K562 (cell line): ENCODE results near the gene MAPT. TPM values are rescaled to one million over a fixed set of nuclear protein-coding genes. Genes with fewer than 3 reads are reported as not detected.

Source experiments
- JUNB ChIP-seq: fragments of 450-650 bp; formaldehyde crosslinking; conservative IDR thresholded peaks from 2 replicates; pipeline ENCODE4 v1.4.0; 2020; ENCODE audit warnings: mild to moderate bottlenecking
- LARP7 ChIP-seq: fragments of 450-650 bp; IDR thresholded peaks from 2 replicates; pipeline ENCODE4 v1.6.1; 2016
- ZKSCAN1 ChIP-seq: fragments of 150-350 bp; IDR thresholded peaks from 2 replicates; pipeline ENCODE4 v1.6.1; 2016; ENCODE audit warnings: low read depth, low read length
- polyA plus RNA-seq, 8 experiments: library from polyadenylated mRNA; depleted of rRNA in 4 of 8; stranded (reverse) in 5 of 8; unstranded in 3 of 8; fragments of >200 nt; fragmentation: Nextera tagmentation in 2 of 8; fragmentation: Illumina TruSeq in 1 of 8; extraction: Ambion mirVana in 2 of 8; extraction: Trizol in 1 of 8; gene quantifications; 2 replicates each; pipeline versions ENCODE4 v1.2.1 to v1.2.3, GENCODE V29; 2011 to 2014; ENCODE audit warnings: inconsistent platforms in 1 of 8, missing spikeins in 1 of 8
- total RNA-seq, 7 experiments: library from RNA; depleted of rRNA in 6 of 7; stranded (reverse); fragments of >200 nt in 6 of 7; fragmentation: Illumina TruSeq in 2 of 7; extraction: Trizol in 2 of 7; gene quantifications; 2 replicates each; pipeline versions ENCODE4 v1.2.1 to v1.2.3, GENCODE V29; 2011 to 2021; ENCODE audit warnings: low replicate concordance in 1 of 7
- TF ChIP-seq, protein P1 (sequence below): fragments of 450-650 bp; IDR thresholded peaks from 2 replicates; pipeline ENCODE4 v1.6.1; 2016; ENCODE audit warnings: mild to moderate bottlenecking, moderate library complexity
- TF ChIP-seq, protein P2 (sequence below), 2 experiments: IDR thresholded peaks in 1 of 2; conservative IDR thresholded peaks in 1 of 2; 2 replicates each; pipeline ENCODE4 v1.6.1; 2016; ENCODE audit warnings: low read depth in 2 of 2, mild to moderate bottlenecking in 1 of 2, missing compliant biosample characterization in 1 of 2, missing genetic modification characterization in 1 of 2, moderate library complexity in 1 of 2
- TF ChIP-seq, protein P3 (sequence below): IDR thresholded peaks from 2 replicates; pipeline ENCODE4 v1.6.1; 2011; ENCODE audit not compliant: insufficient read length; ENCODE audit errors: extremely low read depth

The MAPT gene
- total and polyA plus RNA-seq, 9 of the 15 experiments (the other 6 are each of a cell fraction or from before 2014, with no cell fraction given) = 0.04 to 1.1 (median 0.36) TPM

- TF ChIP-seq JUNB (CRISPR knock-in tag) = no peak
- TF ChIP-seq, protein P1, sequence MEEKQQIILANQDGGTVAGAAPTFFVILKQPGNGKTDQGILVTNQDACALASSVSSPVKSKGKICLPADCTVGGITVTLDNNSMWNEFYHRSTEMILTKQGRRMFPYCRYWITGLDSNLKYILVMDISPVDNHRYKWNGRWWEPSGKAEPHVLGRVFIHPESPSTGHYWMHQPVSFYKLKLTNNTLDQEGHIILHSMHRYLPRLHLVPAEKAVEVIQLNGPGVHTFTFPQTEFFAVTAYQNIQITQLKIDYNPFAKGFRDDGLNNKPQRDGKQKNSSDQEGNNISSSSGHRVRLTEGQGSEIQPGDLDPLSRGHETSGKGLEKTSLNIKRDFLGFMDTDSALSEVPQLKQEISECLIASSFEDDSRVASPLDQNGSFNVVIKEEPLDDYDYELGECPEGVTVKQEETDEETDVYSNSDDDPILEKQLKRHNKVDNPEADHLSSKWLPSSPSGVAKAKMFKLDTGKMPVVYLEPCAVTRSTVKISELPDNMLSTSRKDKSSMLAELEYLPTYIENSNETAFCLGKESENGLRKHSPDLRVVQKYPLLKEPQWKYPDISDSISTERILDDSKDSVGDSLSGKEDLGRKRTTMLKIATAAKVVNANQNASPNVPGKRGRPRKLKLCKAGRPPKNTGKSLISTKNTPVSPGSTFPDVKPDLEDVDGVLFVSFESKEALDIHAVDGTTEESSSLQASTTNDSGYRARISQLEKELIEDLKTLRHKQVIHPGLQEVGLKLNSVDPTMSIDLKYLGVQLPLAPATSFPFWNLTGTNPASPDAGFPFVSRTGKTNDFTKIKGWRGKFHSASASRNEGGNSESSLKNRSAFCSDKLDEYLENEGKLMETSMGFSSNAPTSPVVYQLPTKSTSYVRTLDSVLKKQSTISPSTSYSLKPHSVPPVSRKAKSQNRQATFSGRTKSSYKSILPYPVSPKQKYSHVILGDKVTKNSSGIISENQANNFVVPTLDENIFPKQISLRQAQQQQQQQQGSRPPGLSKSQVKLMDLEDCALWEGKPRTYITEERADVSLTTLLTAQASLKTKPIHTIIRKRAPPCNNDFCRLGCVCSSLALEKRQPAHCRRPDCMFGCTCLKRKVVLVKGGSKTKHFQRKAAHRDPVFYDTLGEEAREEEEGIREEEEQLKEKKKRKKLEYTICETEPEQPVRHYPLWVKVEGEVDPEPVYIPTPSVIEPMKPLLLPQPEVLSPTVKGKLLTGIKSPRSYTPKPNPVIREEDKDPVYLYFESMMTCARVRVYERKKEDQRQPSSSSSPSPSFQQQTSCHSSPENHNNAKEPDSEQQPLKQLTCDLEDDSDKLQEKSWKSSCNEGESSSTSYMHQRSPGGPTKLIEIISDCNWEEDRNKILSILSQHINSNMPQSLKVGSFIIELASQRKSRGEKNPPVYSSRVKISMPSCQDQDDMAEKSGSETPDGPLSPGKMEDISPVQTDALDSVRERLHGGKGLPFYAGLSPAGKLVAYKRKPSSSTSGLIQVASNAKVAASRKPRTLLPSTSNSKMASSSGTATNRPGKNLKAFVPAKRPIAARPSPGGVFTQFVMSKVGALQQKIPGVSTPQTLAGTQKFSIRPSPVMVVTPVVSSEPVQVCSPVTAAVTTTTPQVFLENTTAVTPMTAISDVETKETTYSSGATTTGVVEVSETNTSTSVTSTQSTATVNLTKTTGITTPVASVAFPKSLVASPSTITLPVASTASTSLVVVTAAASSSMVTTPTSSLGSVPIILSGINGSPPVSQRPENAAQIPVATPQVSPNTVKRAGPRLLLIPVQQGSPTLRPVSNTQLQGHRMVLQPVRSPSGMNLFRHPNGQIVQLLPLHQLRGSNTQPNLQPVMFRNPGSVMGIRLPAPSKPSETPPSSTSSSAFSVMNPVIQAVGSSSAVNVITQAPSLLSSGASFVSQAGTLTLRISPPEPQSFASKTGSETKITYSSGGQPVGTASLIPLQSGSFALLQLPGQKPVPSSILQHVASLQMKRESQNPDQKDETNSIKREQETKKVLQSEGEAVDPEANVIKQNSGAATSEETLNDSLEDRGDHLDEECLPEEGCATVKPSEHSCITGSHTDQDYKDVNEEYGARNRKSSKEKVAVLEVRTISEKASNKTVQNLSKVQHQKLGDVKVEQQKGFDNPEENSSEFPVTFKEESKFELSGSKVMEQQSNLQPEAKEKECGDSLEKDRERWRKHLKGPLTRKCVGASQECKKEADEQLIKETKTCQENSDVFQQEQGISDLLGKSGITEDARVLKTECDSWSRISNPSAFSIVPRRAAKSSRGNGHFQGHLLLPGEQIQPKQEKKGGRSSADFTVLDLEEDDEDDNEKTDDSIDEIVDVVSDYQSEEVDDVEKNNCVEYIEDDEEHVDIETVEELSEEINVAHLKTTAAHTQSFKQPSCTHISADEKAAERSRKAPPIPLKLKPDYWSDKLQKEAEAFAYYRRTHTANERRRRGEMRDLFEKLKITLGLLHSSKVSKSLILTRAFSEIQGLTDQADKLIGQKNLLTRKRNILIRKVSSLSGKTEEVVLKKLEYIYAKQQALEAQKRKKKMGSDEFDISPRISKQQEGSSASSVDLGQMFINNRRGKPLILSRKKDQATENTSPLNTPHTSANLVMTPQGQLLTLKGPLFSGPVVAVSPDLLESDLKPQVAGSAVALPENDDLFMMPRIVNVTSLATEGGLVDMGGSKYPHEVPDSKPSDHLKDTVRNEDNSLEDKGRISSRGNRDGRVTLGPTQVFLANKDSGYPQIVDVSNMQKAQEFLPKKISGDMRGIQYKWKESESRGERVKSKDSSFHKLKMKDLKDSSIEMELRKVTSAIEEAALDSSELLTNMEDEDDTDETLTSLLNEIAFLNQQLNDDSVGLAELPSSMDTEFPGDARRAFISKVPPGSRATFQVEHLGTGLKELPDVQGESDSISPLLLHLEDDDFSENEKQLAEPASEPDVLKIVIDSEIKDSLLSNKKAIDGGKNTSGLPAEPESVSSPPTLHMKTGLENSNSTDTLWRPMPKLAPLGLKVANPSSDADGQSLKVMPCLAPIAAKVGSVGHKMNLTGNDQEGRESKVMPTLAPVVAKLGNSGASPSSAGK = peak; percentile 98
- TF ChIP-seq, protein P2, sequence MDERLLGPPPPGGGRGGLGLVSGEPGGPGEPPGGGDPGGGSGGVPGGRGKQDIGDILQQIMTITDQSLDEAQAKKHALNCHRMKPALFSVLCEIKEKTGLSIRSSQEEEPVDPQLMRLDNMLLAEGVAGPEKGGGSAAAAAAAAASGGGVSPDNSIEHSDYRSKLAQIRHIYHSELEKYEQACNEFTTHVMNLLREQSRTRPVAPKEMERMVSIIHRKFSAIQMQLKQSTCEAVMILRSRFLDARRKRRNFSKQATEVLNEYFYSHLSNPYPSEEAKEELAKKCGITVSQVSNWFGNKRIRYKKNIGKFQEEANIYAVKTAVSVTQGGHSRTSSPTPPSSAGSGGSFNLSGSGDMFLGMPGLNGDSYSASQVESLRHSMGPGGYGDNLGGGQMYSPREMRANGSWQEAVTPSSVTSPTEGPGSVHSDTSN (CRISPR knock-in tag; IDR thresholded peaks at IDR 0.05; ENCODE audit: low read depth) = no peak
- TF ChIP-seq, protein P2 (tag; conservative IDR thresholded peaks at IDR 0.05; ENCODE audit: low read depth) = peak; percentile 88
- TF ChIP-seq, protein P3, sequence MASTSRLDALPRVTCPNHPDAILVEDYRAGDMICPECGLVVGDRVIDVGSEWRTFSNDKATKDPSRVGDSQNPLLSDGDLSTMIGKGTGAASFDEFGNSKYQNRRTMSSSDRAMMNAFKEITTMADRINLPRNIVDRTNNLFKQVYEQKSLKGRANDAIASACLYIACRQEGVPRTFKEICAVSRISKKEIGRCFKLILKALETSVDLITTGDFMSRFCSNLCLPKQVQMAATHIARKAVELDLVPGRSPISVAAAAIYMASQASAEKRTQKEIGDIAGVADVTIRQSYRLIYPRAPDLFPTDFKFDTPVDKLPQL = no peak
- no peak for TF ChIP-seq LARP7
- TF ChIP-seq ZKSCAN1 = 0 out of 2 replicates have a peak, but pooled peaks have one; percentile 74
Measured at GRCh38 chr17:45976755-45977505, 82.6 kb downstream of the MAPT start (continued).
